H7 (cell line): ENCODE measurements around the gene BSDC1. TPM values are rescaled to one million over a fixed set of nuclear protein-coding genes. Genes with fewer than 3 reads are reported as not detected.
A peak's percentile ranks its signal among the peaks of the same experiment; 100 is the strongest.
"Not testable (repeated sequence)": the region's sequence is repeated elsewhere in the genome, so short reads cannot be mapped to it uniquely, and the experiment has no call there.

ENCODE experiments used
- DNase-seq: peaks from one replicate; pipeline ENCODE4 v3.0.0; 2012
- H3K27me3 ChIP-seq: 2 replicates; pipeline ENCODE4 v1.6.0; 2011; ENCODE audit warnings: mild to moderate bottlenecking, low read length; ENCODE audit not compliant: control insufficient read depth, insufficient read depth
- H3K36me3 ChIP-seq: replicated peaks from 2 replicates; pipeline ENCODE4 v1.5.1; 2011; ENCODE audit warnings: low read length; ENCODE audit not compliant: control insufficient read depth, insufficient read depth
- H3K4me3 ChIP-seq: 2 replicates; pipeline ENCODE4 v1.5.1; 2011; ENCODE audit warnings: low read depth, mild to moderate bottlenecking, control low read depth, low read length, moderate library complexity; ENCODE audit not compliant: insufficient read depth
- total RNA-seq: library from RNA; depleted of rRNA; stranded (reverse); fragments of >200 nt; shearing (Covaris generic); gene quantifications from 2 replicates; pipeline ENCODE4 v1.2.3, GENCODE V29; 2014

Gene BSDC1
- total RNA-seq, 1 experiment from 2014 or later: 91.5 TPM

DNA sequence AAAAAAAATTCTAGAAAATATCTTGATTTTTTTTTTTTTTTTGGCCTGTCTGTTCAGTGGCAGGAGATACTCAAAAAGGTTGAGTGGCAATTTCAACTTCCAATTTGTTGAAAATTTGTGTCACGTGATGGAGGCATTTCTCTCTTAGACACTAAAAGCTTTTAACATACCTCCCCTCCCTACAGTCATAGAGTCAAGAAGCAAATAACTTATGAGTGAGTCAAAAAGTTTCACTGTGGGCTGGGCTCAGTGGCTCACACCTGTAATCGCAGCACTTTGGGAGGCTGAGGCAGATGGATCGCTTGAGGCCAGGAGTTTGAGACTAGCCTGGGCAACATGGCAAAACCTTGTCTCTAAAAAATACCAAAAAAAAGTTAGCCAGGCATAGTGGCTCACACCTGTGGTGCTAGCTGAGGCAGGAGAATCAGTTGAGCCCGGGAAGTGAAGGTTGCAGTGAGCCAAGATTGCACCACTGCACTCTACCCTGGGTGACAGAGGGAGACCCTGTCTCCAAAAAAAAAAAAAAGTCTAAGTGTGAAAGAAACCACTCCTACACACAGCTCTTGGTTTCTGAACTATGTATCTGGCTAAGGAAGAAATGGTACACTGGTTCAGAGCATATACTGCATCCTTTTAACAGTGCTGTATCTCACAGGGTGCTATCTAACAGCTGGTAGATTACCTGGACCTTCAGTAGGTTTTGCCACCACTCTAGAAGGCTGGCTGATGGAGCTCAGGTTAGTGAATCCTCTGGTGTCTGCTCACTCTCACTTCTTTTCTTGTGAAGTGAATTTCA lies 11.6 kb upstream of the BSDC1 start:
- DNase-seq: no peak
- H3K4me3 ChIP-seq: no peak overlapping the region
- no peaks in the 10 kb centered on the region for H3K36me3 ChIP-seq
- no peaks in the 10 kb centered on the region for H3K27me3 ChIP-seq

GRCh38 chr1:32404946-32405345 lies 10.7 kb upstream of the BSDC1 start:
- Histone ChIP-seq H3K36me3 (no peaks in the 10 kb centered on the region), H3K4me3 (no peak overlapping the region), H3K27me3 (no peaks in the 10 kb centered on the region)
- no peak for DNase-seq

- no peaks in the 10 kb centered on the region for H3K36me3 ChIP-seq
- H3K4me3 ChIP-seq: no peak overlapping the region
- H3K27me3 ChIP-seq: no peaks in the 10 kb centered on the region
- DNase-seq: peak; percentile 87
These were observed 6.8 kb upstream of the BSDC1 start for GRCh38 chr1:32400876-32401631.

- no peaks in the 10 kb centered on the region for H3K27me3 ChIP-seq
- no peak for DNase-seq
- H3K4me3 ChIP-seq: no peak overlapping the region
- H3K36me3 ChIP-seq: no peaks in the 10 kb centered on the region
These were observed 5.6 kb upstream of the BSDC1 start for GRCh38 chr1:32399843-32400242.

DNA sequence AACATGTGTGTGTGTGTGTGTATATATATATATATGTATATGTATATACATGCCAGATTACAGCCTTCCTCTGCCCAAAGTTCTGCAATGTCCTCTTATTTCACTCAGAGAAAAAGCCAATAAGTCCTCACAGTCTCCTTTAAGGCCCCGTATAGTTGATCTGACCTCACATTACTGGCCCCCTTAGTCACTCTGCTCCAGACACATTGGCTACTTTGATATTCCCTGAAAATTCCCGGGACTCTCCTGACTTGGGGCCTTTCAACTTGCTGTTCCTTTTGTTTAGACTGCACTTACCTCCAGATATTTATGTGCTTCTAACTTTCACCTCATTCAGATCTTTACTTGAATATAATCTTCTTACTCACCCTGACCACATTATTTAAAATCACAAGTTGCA lies 4.2 kb upstream of the BSDC1 start:
- no peak for DNase-seq
- no peaks in the 10 kb centered on the region for H3K27me3 ChIP-seq
- H3K36me3 ChIP-seq: no peaks in the 10 kb centered on the region
- no peak overlapping the region for H3K4me3 ChIP-seq

GRCh38 chr1:32396524-32396923 lies 2.3 kb upstream of the BSDC1 start:
- not testable (repeated sequence) for H3K27me3 ChIP-seq, H3K36me3 ChIP-seq, DNase-seq, H3K4me3 ChIP-seq

DNA sequence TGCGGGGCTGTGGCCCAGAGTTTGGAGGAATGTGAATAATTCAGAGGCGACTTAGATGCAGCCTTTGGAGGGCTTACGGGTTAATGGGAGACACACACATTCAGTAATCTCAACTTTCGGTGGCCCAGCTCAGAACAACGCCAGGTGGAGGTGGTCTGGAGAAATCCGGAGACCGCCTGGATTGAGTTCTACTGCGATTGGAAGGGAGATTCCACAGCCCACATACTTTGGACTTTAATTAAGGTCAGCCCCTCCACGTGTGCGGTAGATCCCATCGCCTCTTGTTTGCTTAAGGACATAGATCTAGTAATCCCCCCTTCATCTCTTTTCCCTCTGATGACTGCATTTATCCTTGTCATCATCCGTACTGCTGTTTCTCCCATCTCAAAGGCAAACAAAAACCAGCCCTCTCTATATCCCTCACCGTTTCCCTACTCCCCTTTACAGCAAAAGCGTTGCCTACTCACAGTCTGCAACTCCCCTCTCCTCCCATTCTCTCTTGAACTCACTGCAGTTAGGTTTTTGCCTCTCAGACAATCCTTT lies 720 bp upstream of the BSDC1 start:
- Histone ChIP-seq H3K36me3 (peaks cover 4% of the 10 kb centered on the region), H3K27me3 (no peaks in the 10 kb centered on the region), H3K4me3 (peak overlapping the region; percentile 63)
- DNase-seq: peak; percentile 55

GRCh38 chr1:32393832-32394140 lies 455 bp downstream of the BSDC1 start:
- Histone ChIP-seq H3K27me3 (no peaks in the 10 kb centered on the region), H3K36me3 (peaks cover 7% of the 10 kb centered on the region), H3K4me3 (peak overlapping the region; percentile 89)
- DNase-seq: peak; percentile 76

DNA sequence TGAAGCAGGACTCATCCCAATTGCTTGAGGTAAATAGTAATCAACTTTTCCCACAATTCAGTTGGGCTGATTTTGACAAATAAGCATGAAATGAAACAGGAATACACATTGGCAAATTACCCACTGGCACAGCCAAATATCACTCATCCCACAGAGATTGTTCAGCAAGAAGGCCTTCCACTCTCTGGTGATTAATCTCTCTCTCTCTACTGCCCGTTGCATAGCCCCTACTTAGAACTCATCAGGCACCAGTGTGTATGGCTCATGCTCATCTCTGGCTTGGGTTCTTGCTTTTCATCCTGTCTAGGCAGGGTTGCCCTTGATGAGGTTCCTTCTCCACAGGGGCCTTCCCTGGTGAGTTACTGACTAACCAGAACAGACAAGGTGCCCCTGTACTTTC lies 1.1 kb downstream of the BSDC1 start:
- Histone ChIP-seq H3K4me3 (no peak overlapping the region; the same call in 1 of the 2 replicates), H3K27me3 (no peaks in the 10 kb centered on the region), H3K36me3 (peaks cover 9% of the 10 kb centered on the region)
- DNase-seq: no peak

DNA sequence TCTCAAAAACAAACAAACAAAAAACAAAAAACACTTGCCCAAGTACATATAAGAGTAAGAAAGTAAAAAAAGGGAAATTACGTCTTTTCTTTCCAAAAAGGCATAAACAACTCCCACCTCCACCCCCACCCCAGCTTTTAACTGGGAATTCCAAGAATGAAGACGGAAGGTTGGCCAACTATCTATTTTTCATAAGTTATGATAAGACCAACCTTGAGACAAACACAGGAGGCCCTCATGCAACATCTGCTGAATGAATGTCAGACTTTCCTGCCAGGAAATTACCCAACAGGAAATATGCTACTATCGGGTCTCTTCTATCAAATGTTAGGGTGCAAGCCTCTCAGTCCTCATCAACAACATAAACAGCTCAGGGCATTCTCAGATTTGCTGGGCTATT lies 1.9 kb downstream of the BSDC1 start:
- Histone ChIP-seq H3K27me3 (no peaks in the 10 kb centered on the region), H3K4me3 (no peak overlapping the region)
- DNase-seq: no peak

GRCh38 chr1:32390904-32391870 lies 3.1 kb downstream of the BSDC1 start:
- no peak for DNase-seq
- H3K36me3 ChIP-seq: peaks cover 20% of the 10 kb centered on the region
- H3K4me3 ChIP-seq: no peak overlapping the region
- no peaks in the 10 kb centered on the region for H3K27me3 ChIP-seq

More for the DNA sequence above, 1.9 kb downstream of the BSDC1 start:
- H3K36me3 ChIP-seq: peaks cover 14% of the 10 kb centered on the region

GRCh38 chr1:32388641-32389040 lies 5.6 kb downstream of the BSDC1 start:
- no peaks in the 10 kb centered on the region for H3K27me3 ChIP-seq
- H3K4me3 ChIP-seq: no peak overlapping the region
- H3K36me3 ChIP-seq: peaks cover 27% of the 10 kb centered on the region
- DNase-seq: no peak

- DNase-seq: no peak
- peaks cover 30% of the 10 kb centered on the region for H3K36me3 ChIP-seq
- no peaks in the 10 kb centered on the region for H3K27me3 ChIP-seq
- H3K4me3 ChIP-seq: no peak overlapping the region
These were observed 7.4 kb downstream of the BSDC1 start for GRCh38 chr1:32386676-32387392.

GRCh38 chr1:32380057-32380456 lies 14.2 kb downstream of the BSDC1 start:
- peaks cover 49% of the 10 kb centered on the region for H3K36me3 ChIP-seq
- H3K27me3 ChIP-seq: no peaks in the 10 kb centered on the region
- DNase-seq: no peak
- H3K4me3 ChIP-seq: no peak overlapping the region
